HG03095 (cell line): ENCODE measurements around the gene NOP56.

Source experiments
- ATAC-seq: cut with Tn5 transposase; IDR thresholded peaks from one replicate; pipeline ENCODE4 v1.9.1; 2021; ENCODE audit warnings: moderate library complexity; ENCODE audit not compliant: unreplicated experiment

NOP56 gene

GRCh38 chr20:2651772-2652723 is at the start of gene NOP56:
TSS of gene NOP56 (plus strand) at chr20:2652632. CDS start at chr20:2652661, 29 bp downstream.
- peak; percentile 84 for ATAC-seq

DNA sequence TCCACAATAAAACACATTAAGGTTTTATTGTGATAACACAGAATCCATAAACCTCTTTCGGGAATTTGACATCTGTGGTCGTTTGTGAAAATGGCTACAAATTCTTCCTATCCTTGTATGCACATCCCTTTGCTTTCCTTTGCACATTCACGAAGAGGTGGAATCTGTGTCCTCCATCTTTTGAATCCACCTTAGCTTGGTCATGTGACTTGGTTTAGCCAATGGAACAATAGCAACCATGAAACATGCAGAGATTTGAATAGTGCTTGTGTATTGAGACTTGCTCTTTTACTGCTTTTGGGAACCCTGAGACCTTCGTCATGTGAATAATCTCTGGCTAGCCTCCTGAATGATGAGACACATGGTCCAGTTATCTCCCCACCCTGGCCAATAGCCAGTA is 49.7 kb upstream of the NOP56 start:
- no peak for ATAC-seq

- no peak for ATAC-seq
These were observed 48.5 kb upstream of the NOP56 start for GRCh38 chr20:2603816-2604505.

DNA sequence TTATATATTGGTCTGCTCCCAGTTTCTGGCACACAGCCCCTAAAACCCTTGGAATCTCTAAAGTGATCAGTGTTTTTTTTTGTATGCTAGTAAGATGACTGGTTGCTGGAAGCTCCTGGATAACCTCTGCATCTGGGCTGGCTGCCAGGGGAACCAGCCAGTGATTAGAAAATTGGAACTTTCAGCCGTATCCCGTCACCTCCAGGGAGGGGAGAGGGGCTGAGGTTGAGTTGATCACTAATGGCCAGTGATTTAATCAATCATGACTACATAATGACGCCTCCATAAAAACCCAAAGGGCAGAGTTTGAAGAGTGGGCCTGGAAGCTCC is 48.0 kb upstream of the NOP56 start:
- ATAC-seq = no peak

DNA sequence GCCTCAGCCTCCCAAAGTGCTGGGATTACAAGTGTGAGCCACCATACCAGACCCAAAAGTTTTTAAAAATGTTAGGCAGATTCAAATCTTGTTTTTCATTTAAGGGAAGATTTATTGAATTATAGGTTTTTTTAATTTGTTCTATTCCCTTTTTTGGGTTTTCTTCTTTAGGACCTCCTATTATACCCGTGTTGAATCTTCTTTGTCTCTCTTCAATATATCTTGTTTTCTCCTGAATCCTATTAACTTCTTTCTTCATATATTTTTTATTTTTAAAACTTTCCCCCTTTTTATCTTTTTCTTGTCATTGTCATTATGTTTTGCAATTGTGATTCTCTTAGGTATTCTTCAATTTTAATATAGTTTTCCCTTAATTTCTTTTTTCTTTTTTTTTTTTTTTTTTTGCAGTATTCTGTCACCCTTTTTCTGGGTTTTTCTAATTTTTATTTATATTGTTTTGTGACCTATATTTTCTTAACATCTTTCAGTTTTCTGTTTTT is 45.9 kb upstream of the NOP56 start:
- ATAC-seq = no peak

- ATAC-seq = no peak
These were observed 42.1 kb upstream of the NOP56 start for GRCh38 chr20:2610326-2610725.

DNA sequence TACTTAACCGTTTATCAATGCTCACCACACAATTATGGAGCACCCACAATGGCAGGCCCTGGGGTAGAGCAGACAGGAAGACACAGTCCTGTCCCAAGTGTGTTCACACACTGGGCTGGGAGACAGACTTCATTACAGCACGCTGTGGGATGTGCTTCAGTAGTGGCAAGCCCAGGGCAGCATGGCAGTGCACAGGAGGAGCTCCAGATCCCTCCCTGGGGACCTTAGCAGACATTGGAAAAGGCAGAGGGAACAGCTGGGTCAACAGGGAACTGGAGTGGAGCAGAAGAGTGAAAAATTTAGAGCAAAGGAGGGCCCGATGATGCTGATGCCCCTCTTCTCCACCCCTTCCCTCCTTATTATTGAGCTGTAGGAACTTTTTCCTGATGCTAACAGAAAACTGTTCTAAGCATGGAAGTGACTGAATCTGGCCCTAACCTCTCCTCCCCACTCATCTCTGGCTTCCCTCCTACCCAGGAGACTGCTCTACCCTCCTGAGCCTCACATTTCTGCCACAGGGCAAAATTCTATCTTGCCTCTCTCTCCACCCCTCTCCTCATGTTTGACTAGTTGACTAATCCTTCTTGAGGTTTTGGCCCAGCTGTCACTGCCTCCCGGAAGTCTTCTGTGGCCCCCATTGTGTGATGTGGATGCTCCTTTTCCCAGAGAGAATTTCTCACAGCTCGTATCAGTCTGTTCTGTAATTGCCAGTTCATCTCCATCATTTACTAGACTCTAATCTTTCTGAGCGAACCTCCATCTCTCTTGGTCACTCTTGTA is 41.3 kb upstream of the NOP56 start:
- ATAC-seq = no peak

- no peak for ATAC-seq
These were observed 40.4 kb upstream of the NOP56 start for GRCh38 chr20:2612073-2612472.

GRCh38 chr20:2616634-2617033 is 35.8 kb upstream of the NOP56 start:
- ATAC-seq = no peak

- no peak for ATAC-seq
These were observed 35.2 kb upstream of the NOP56 start for GRCh38 chr20:2617099-2617714.

GRCh38 chr20:2618815-2619214 is 33.6 kb upstream of the NOP56 start:
- no peak for ATAC-seq

GRCh38 chr20:2619337-2619736 is 33.1 kb upstream of the NOP56 start:
- no peak for ATAC-seq

DNA sequence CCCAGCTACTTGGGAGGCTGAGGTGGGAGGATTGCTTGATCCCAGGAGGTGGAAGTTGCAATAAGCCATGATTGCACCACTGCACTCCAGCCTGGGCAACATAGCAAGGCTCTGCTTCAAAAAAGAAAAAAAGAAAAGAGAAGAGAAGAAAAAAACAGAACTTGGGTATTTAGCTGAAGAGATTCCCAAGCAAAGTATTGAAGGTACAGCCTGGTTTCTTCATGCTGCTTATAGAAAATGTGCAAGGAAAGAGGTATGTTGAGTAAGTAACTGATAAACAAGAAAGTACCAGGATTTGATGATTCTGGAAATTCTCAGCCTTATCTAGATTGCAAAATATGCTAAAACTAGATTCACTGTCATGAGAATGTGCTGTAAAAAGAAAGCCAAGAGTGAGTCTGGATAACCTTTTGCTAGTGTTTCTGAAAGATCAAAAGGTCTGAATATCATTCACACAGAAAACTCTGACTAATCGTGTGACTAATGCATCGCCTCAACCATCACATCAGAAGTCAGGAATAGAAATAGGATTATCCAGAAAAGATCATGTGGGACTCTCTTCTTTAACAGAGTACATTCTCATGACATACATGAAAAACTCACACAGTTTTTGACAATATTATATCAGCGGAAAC is 32.4 kb upstream of the NOP56 start:
- no peak for ATAC-seq

DNA sequence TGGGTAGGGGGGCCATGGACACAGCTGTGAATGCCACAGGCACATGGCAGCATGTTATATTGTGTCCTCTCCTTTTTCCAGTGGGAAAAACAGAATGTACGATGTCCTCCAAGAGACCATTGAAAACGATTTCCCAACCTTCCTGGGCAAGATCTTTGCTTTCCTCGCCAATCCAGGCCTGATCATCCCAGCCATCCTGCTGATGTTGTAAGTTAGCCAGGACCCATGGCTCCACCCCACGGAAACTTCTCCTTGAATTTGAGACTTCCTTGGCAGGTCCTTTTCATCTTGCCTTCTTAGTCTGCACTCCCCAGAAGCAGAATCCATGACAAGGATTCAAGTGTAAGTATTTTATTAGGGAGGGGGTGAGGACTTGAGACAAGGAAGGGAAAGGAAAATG is 28.2 kb upstream of the NOP56 start:
- ATAC-seq = no peak

DNA sequence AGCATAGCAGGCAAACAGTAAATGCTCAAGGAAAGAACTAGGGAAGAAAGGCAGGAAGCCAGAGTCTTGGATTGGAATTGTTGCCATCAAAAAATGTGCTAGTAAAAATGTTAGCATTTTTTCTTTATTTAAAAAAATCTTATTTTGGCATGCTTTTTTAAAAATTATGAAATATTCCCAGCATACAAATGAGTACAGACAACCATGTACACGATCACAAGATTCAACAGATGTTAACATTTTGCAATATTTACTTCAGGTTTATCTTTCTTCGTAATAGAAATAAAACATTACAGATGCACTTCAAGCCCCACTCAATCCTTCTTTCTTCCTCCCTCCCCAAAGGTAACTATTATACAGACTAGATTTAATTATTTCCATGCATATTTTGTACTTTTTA is 27.4 kb upstream of the NOP56 start:
- ATAC-seq = no peak

- no peak for ATAC-seq
These were observed 25.4 kb upstream of the NOP56 start for GRCh38 chr20:2626853-2627541.

- ATAC-seq = no peak
These were observed 21.2 kb upstream of the NOP56 start for GRCh38 chr20:2631228-2631627.

- ATAC-seq = no peak
These were observed 19.1 kb upstream of the NOP56 start for GRCh38 chr20:2633381-2633780.

DNA sequence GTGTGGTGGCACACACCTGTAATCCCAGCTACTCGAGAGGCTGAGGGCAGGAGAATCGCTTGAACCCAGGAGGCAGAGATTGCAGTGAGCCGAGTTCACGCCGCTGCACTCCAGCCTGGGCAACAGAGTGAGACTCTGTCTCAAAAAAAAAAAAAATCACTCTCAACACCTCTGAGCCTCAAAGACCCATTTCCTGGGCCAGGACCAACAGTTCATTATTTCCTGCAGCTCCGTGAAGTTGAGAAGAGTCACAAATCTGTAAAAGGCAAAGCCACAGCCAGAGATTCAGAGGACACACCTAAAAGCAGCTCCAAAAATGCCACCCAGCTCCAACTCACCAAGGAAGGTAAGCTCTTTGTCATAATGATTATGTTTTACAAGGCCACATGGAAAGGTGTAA is 15.2 kb upstream of the NOP56 start:
- ATAC-seq = no peak

GRCh38 chr20:2640260-2640659 is 12.2 kb upstream of the NOP56 start:
- no peak for ATAC-seq
